WTC11 (cell line): ENCODE results near the gene PCNP. TPM values are rescaled to one million over a fixed set of nuclear protein-coding genes. Genes with fewer than 3 reads are reported as not detected.

Source experiments
- ATAC-seq: fragments of 200-7000 bp; cut with Tn5 transposase; 2 replicates; pipeline ENCODE4 v1.10.0; 2021; ENCODE audit warnings: mild to moderate bottlenecking, moderate library complexity
- CTCF ChIA-PET: fragments of 300-600 bp; sonication (Branson Sonifier 250); formaldehyde crosslinking; loops from one replicate; lab custom pipeline; 2021; ENCODE audit warnings: antibody characterized with exemption; lab: Charles Lee
- POLR2A ChIA-PET: fragments of 350-600 bp; sonication (Branson Sonifier 250); formaldehyde crosslinking; loops from one replicate; lab custom pipeline; 2021; ENCODE audit warnings: antibody characterized with exemption; lab: Charles Lee
- DNase-seq: peaks from one replicate; pipeline ENCODE4 v3.0.0; 2021; ENCODE audit warnings: low spot score
- H3K27ac Mint-ChIP-seq: 2 replicates; pipeline ENCODE4 v1.8.0; 2021; ENCODE audit warnings: mixed read lengths
- H3K27me3 Mint-ChIP-seq: 2 replicates; pipeline ENCODE4 v1.8.0; 2021; ENCODE audit warnings: low read depth, mild to moderate bottlenecking, moderate library complexity, mixed read lengths
- H3K36me3 Mint-ChIP-seq: 2 replicates; pipeline ENCODE4 v1.8.0; 2021; ENCODE audit warnings: mixed read lengths
- H3K4me1 Mint-ChIP-seq: 2 replicates; pipeline ENCODE4 v1.8.0; 2022; ENCODE audit warnings: mixed read lengths
- H3K4me3 Mint-ChIP-seq: 2 replicates; pipeline ENCODE4 v1.8.0; 2021; ENCODE audit warnings: mild to moderate bottlenecking, moderate library complexity, mixed read lengths
- H3K9me3 Mint-ChIP-seq: 2 replicates; pipeline ENCODE4 v1.8.0; 2021; ENCODE audit warnings: mixed read lengths
- ARID4B ChIP-seq: sonication (generic); formaldehyde crosslinking; IDR thresholded peaks from 2 replicates; pipeline ENCODE4 v1.8.0; 2023; ENCODE audit warnings: missing genetic modification reagents, mild to moderate bottlenecking, borderline replicate concordance
- ATF1 ChIP-seq: sonication (generic); formaldehyde crosslinking; IDR thresholded peaks from 2 replicates; pipeline ENCODE4 v1.8.1; 2023; ENCODE audit warnings: mild to moderate bottlenecking, moderate library complexity, missing genetic modification reagents
- ATF2 ChIP-seq: sonication (generic); formaldehyde crosslinking; IDR thresholded peaks from 2 replicates; pipeline ENCODE4 v1.8.1; 2022; ENCODE audit warnings: low read depth, missing genetic modification reagents, borderline replicate concordance
- E2F1 ChIP-seq: sonication (generic); formaldehyde crosslinking; IDR thresholded peaks from 2 replicates; pipeline ENCODE4 v1.8.0; 2022; ENCODE audit warnings: mild to moderate bottlenecking, missing genetic modification reagents
- E2F4 ChIP-seq: sonication (generic); formaldehyde crosslinking; IDR thresholded peaks from 2 replicates; pipeline ENCODE4 v1.8.1; 2022; ENCODE audit warnings: low read depth, mild to moderate bottlenecking, moderate library complexity, missing genetic modification reagents, borderline replicate concordance
- ELF4 ChIP-seq: sonication (generic); formaldehyde crosslinking; IDR thresholded peaks from 2 replicates; pipeline ENCODE4 v1.8.1; 2022; ENCODE audit warnings: low read depth, mild to moderate bottlenecking, moderate library complexity, missing genetic modification reagents
- ESRRA ChIP-seq: sonication (generic); formaldehyde crosslinking; IDR thresholded peaks from 2 replicates; pipeline ENCODE4 v1.8.1; 2022; ENCODE audit warnings: mild to moderate bottlenecking, missing genetic modification reagents, borderline replicate concordance
- FOXP1 ChIP-seq: sonication (generic); formaldehyde crosslinking; IDR thresholded peaks from 2 replicates; pipeline ENCODE4 v1.8.0; 2022; ENCODE audit warnings: missing genetic modification reagents, mild to moderate bottlenecking, moderate library complexity, borderline replicate concordance
- GRHL2 ChIP-seq: fragments of 250-450 bp; sonication (Bioruptor Pico); IDR thresholded peaks from 2 replicates; pipeline ENCODE4 v1.8.0; 2022; ENCODE audit warnings: mild to moderate bottlenecking, moderate library complexity; ENCODE audit not compliant: insufficient replicate concordance, severe bottlenecking
- JAZF1 ChIP-seq: fragments of 250-450 bp; sonication (Bioruptor Pico); IDR thresholded peaks from 2 replicates; pipeline ENCODE4 v1.9.0; 2021; ENCODE audit warnings: moderate library complexity, mild to moderate bottlenecking, inconsistent platforms
- KAT7 ChIP-seq: sonication (generic); formaldehyde crosslinking; IDR thresholded peaks from 2 replicates; pipeline ENCODE4 v1.8.1; 2023; ENCODE audit warnings: missing genetic modification reagents, mild to moderate bottlenecking, borderline replicate concordance
- MAX ChIP-seq: sonication (generic); formaldehyde crosslinking; IDR thresholded peaks from 2 replicates; pipeline ENCODE4 v1.8.0; 2022; ENCODE audit warnings: mild to moderate bottlenecking, missing genetic modification reagents
- NFATC4 ChIP-seq: fragments of 250-450 bp; sonication (Bioruptor Pico); IDR thresholded peaks from 2 replicates; pipeline ENCODE4 v1.9.0; 2021; ENCODE audit warnings: mild to moderate bottlenecking
- NFE2L1 ChIP-seq: sonication (generic); formaldehyde crosslinking; IDR thresholded peaks from 2 replicates; pipeline ENCODE4 v1.8.1; 2023; ENCODE audit warnings: missing genetic modification reagents
- NFYB ChIP-seq: sonication (generic); formaldehyde crosslinking; conservative IDR thresholded peaks from 2 replicates; pipeline ENCODE4 v1.8.0; 2022; ENCODE audit warnings: low read depth, missing genetic modification reagents
- RORB ChIP-seq: fragments of 250-450 bp; sonication (Bioruptor Pico); IDR thresholded peaks from 2 replicates; pipeline ENCODE4 v1.9.0; 2021; ENCODE audit warnings: mild to moderate bottlenecking
- SOX15 ChIP-seq: fragments of 250-450 bp; sonication (Bioruptor Pico); IDR thresholded peaks from 2 replicates; pipeline ENCODE4 v1.9.0; 2021; ENCODE audit warnings: mild to moderate bottlenecking
- SP1 ChIP-seq: sonication (generic); formaldehyde crosslinking; conservative IDR thresholded peaks from 2 replicates; pipeline ENCODE4 v1.8.1; 2022; ENCODE audit warnings: missing genetic modification reagents
- USF1 ChIP-seq: sonication (generic); formaldehyde crosslinking; IDR thresholded peaks from 2 replicates; pipeline ENCODE4 v1.8.0; 2022; ENCODE audit warnings: mild to moderate bottlenecking, missing genetic modification reagents
- ZNF121 ChIP-seq: sonication (generic); formaldehyde crosslinking; IDR thresholded peaks from 2 replicates; pipeline ENCODE4 v1.8.0; 2023; ENCODE audit warnings: missing genetic modification reagents
- ZNF219 ChIP-seq: sonication (generic); formaldehyde crosslinking; IDR thresholded peaks from 2 replicates; pipeline ENCODE4 v1.8.0; 2023; ENCODE audit warnings: missing genetic modification reagents, mild to moderate bottlenecking, borderline replicate concordance
- ZNF396 ChIP-seq: fragments of 250-450 bp; sonication (Bioruptor Pico); IDR thresholded peaks from 2 replicates; pipeline ENCODE4 v1.8.0; 2021; ENCODE audit warnings: mild to moderate bottlenecking, moderate library complexity, borderline replicate concordance
- total RNA-seq: library from RNA; stranded (reverse); gene quantifications from 3 replicates; pipeline ENCODE4 v1.2.3, GENCODE V29; 2021
- TF ChIP-seq, protein P1 (sequence below): fragments of 250-450 bp; sonication (Bioruptor Pico); IDR thresholded peaks from 2 replicates; pipeline ENCODE4 v2.1.2; 2022; ENCODE audit warnings: mild to moderate bottlenecking, moderate library complexity
- TF ChIP-seq, protein P2 (sequence below): fragments of 200-600 bp; IDR thresholded peaks from 2 replicates; pipeline ENCODE4 v1.8.0; 2022; ENCODE audit warnings: antibody characterized with exemption

PCNP gene
- total RNA-seq, 1 experiment from 2014 or later = 187 TPM

DNA sequence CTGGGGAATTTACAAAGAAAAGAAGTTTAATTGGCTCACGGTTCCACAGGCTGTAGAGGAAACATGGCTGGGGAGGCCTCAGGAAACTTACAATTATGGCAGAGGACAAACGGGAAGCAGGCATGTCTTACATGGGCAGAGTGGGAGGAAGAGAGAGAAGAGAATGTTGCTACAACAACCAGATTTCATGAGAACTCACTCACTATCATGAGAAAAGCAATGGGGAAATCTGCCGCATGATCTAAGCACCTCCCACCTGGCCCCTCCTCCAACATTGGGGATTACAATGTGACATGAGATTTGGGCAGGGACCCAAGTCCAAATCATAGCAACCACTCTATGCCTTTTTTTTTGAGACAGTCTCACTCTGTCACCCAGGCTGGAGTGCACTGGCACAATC, 28.8 kb downstream of the PCNP start (continued):
- no peak for TF ChIP-seq SP1
- no peak for TF ChIP-seq ZNF396 (CRISPR knock-in tag)
- TF ChIP-seq ESRRA = no peak
- TF ChIP-seq ATF1 = no peak
- TF ChIP-seq GRHL2 (CRISPR knock-in tag) = no peak
- TF ChIP-seq NFATC4 (CRISPR knock-in tag) = no peak
- TF ChIP-seq MAX (CRISPR knock-in tag) = no peak
- TF ChIP-seq SOX15 (CRISPR knock-in tag) = no peak
- TF ChIP-seq JAZF1 = no peak
- no peak for TF ChIP-seq ZNF219 (CRISPR knock-in tag)
- no peak for TF ChIP-seq NFYB (CRISPR knock-in tag)
- no peak for TF ChIP-seq KAT7 (CRISPR knock-in tag)
- TF ChIP-seq NFE2L1 = no peak
- no peak for TF ChIP-seq E2F4 (CRISPR knock-in tag)

DNA sequence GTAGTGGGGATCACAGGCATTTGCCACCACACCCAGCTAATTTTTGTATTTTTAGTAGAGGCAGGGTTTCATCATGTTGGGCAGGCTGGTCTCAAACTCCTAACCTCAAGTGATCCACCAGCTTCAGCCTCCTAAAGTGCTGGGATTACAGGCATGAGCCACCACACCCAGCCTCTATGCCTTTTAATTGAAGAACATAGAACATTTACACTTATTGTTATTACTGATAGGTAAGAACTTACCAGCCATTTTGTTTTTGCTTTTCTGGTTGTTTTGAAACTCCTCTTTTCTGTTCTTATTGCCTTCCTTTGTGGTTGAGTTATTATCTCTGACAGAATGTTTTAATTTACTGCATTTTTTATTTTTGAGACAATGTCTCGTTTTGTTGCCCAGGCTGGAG, 29.2 kb downstream of the PCNP start:
- Mint-ChIP-seq H3K9me3 (peaks cover 11% of the 10 kb centered on the region), H3K27me3 (no peaks in the 10 kb centered on the region; the same call in 1 of the 2 replicates), H3K4me1 (peaks cover 5% of the 10 kb centered on the region), H3K4me3 (no peak overlapping the region), H3K27ac (no peak overlapping the region), H3K36me3 (peaks cover 7% of the 10 kb centered on the region; the same call in 1 of the 2 replicates)
- CTCF ChIA-PET = no interaction called here
- POLR2A ChIA-PET = no interaction called here
- DNase-seq (no peak), ATAC-seq (no peak)
- no peak for TF ChIP-seq FOXP1 (CRISPR knock-in tag)
- TF ChIP-seq, protein P1, sequence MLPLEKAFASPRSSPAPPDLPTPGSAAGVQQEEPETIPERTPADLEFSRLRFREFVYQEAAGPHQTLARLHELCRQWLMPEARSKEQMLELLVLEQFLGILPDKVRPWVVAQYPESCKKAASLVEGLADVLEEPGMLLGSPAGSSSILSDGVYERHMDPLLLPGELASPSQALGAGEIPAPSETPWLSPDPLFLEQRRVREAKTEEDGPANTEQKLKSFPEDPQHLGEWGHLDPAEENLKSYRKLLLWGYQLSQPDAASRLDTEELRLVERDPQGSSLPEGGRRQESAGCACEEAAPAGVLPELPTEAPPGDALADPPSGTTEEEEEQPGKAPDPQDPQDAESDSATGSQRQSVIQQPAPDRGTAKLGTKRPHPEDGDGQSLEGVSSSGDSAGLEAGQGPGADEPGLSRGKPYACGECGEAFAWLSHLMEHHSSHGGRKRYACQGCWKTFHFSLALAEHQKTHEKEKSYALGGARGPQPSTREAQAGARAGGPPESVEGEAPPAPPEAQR (CRISPR knock-in tag) = no peak
- TF ChIP-seq E2F1 (CRISPR knock-in tag) = no peak
- TF ChIP-seq ARID4B (CRISPR knock-in tag) = no peak
- no peak for TF ChIP-seq ATF1
- no peak for TF ChIP-seq ZNF121 (CRISPR knock-in tag)
- TF ChIP-seq RORB = no peak
- no peak for TF ChIP-seq USF1 (CRISPR knock-in tag)
- no peak for TF ChIP-seq ZNF219 (CRISPR knock-in tag)
- no peak for TF ChIP-seq ATF2
- TF ChIP-seq, protein P2, sequence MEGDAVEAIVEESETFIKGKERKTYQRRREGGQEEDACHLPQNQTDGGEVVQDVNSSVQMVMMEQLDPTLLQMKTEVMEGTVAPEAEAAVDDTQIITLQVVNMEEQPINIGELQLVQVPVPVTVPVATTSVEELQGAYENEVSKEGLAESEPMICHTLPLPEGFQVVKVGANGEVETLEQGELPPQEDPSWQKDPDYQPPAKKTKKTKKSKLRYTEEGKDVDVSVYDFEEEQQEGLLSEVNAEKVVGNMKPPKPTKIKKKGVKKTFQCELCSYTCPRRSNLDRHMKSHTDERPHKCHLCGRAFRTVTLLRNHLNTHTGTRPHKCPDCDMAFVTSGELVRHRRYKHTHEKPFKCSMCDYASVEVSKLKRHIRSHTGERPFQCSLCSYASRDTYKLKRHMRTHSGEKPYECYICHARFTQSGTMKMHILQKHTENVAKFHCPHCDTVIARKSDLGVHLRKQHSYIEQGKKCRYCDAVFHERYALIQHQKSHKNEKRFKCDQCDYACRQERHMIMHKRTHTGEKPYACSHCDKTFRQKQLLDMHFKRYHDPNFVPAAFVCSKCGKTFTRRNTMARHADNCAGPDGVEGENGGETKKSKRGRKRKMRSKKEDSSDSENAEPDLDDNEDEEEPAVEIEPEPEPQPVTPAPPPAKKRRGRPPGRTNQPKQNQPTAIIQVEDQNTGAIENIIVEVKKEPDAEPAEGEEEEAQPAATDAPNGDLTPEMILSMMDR = no peak
- no peak for TF ChIP-seq ELF4 (CRISPR knock-in tag)
